Left lung (tissue), 10 donors: ENCODE data around the gene RPEL1. TPM values are rescaled to one million over a fixed set of nuclear protein-coding genes. Genes with fewer than 3 reads are reported as not detected.

Source experiments
- ATAC-seq: fragments of 200-7000 bp; cut with Tn5 transposase; one replicate; pipeline ENCODE4 v1.9.1; 2020; ENCODE audit warnings: moderate library complexity
- DNase-seq, 4 donors: peaks; one replicate each; pipeline ENCODE4 v3.0.0-alpha.2; 2013 to 2020
- H3K27ac ChIP-seq, 2 donors: fragments of 200-600 bp; sonication (generic) in 1 of 2; one replicate each; pipeline versions ENCODE4 v1.5.0 to v1.8.0; 2020 to 2021
- H3K27me3 ChIP-seq, 2 donors: fragments of 200-600 bp; sonication (generic) in 1 of 2; one replicate each; pipeline versions ENCODE4 v1.5.0 to v1.8.0; 2020 to 2021
- H3K36me3 ChIP-seq, 2 donors: fragments of 200-600 bp; sonication (generic) in 1 of 2; one replicate each; pipeline versions ENCODE4 v1.5.0 to v1.8.0; 2020 to 2021
- H3K4me1 ChIP-seq, 2 donors: fragments of 200-600 bp; one replicate each; pipeline ENCODE4 v1.8.0; 2021
- H3K4me3 ChIP-seq, 2 donors: fragments of 200-600 bp; sonication (generic) in 1 of 2; one replicate each; pipeline versions ENCODE4 v1.5.0 to v1.8.0; 2020 to 2021; ENCODE audit warnings: mild to moderate bottlenecking in 1 of 2
- H3K9me3 ChIP-seq, 2 donors: fragments of 200-600 bp; sonication (generic) in 1 of 2; one replicate each; pipeline versions ENCODE4 v1.5.0 to v1.8.0; 2020 to 2021
- CTCF ChIP-seq, 2 donors: fragments of 200-600 bp; sonication (generic) in 1 of 2; IDR thresholded peaks; one replicate each; pipeline versions ENCODE4 v1.5.0 to v1.8.0; 2021; ENCODE audit warnings: antibody characterized with exemption in 2 of 2
- intact Hi-C, 2 donors: fragments of 100-400 bp; cut with DNase I; formaldehyde crosslinking; loops; one replicate each; pipeline versions ENCODE4 v1.11.2 to v1.14.2; 2022
- polyA plus RNA-seq, 6 donors: library from polyadenylated mRNA; unstranded; fragments of 120-200 nt; gene quantifications; one replicate each; pipeline ENCODE4 v1.2.1, GENCODE V29; 2013; ENCODE audit not compliant: insufficient read length in 6 of 6
- total RNA-seq, 2 donors: library from RNA; stranded (reverse); fragmentation: NEBNext Ultra II Directional; extraction: Animal tissue kit (Norgen Biotek cat#: 25700); gene quantifications; one replicate each; pipeline ENCODE4 v1.2.1, GENCODE V29; 2021
- donor health status: DM: no; HTN: yes; CAD: no.
- donor health status: DM: no; HTN: no; CAD: no.

The RPEL1 gene
- total and polyA plus RNA-seq, 8 donors = 0.10 to 0.25 (median 0.13) TPM; not detected in 1

GRCh38 chr10:103235775-103236174, 9.9 kb upstream of the RPEL1 start:
- Histone ChIP-seq H3K27me3 (no peaks in the 10 kb centered on the region), H3K4me3 (no peak overlapping the region), H3K27ac (no peak overlapping the region), H3K4me1 (peaks cover 4 to 51% of the 10 kb centered on the region in 2 donors), H3K36me3 (no peaks in the 10 kb centered on the region), H3K9me3 (no peaks in the 10 kb centered on the region)
- intact Hi-C loops = no loop called here
- TF ChIP-seq CTCF (IDR thresholded peaks at IDR 0.05) = no peak
- no peak for ATAC-seq
- no peak for DNase-seq

- TF ChIP-seq CTCF (IDR thresholded peaks at IDR 0.05) = no peak
- Histone ChIP-seq H3K4me1 (peaks cover 15 to 51% of the 10 kb centered on the region in 2 donors), H3K27ac (peak overlapping the region in 1 of 2 donors; percentile 45), H3K4me3 (no peak overlapping the region), H3K27me3 (no peaks in the 10 kb centered on the region), H3K36me3 (no peaks in the 10 kb centered on the region), H3K9me3 (no peaks in the 10 kb centered on the region)
- intact Hi-C loops = no loop called here
- ATAC-seq (peak; percentile 32), DNase-seq (peak in 1 of 4 donors; percentile 34)
Measured at GRCh38 chr10:103238506-103239252, 7.0 kb upstream of the RPEL1 start.

DNA sequence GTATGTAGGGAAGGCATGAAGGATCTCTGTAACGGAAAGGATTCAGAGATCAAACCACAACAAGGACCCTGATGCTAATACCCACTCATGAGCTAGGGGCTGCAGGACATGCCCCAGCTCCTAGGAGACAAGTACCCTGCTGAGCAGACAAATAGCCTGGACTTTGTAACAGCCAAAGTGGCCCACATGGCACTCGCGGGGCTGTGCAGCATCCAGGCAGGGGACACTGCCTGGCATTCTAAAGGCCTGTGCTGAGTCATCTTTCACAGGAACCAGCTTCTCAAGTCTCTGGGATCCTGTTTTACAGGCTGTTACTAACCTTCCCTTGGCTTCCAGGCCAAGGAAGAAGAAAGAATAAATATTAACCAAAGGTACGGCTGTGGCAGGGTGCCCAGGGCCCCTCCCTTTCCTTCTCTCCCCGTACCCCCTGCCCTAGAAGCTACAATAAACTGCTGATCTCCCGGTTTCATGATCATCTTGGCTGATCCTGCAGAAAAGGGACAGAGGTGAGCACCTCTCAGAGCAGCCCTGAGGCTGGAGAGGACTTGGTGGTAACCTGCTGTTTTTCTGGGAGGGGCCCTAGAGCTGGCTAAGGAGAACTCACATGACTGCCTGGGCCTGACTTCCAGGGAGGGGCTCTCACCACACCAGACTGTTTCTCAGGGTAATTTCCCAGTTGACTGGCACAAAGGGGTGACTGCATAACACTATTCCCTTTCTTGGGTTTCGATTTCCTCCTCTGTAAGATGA, 4.2 kb upstream of the RPEL1 start:
- DNase-seq = peak in 3 of 4 donors; percentile 74 to 82 (median 76)
- peak overlapping the region; percentile 76 to 92 for H3K27ac ChIP-seq
- H3K4me1 ChIP-seq = peaks cover 15 to 54% of the 10 kb centered on the region in 2 donors
- H3K27me3 ChIP-seq = no peaks in the 10 kb centered on the region
- H3K36me3 ChIP-seq = no peaks in the 10 kb centered on the region
- H3K9me3 ChIP-seq = no peaks in the 10 kb centered on the region
- TF ChIP-seq CTCF (IDR thresholded peaks at IDR 0.05) = no peak
- peak overlapping the region in 1 of 2 donors; percentile 5 for H3K4me3 ChIP-seq
- ATAC-seq = peak; percentile 84
- intact Hi-C loops = loop anchor here in 1 of 2 donors (5.0 to 10.0 kb wide), 2 partner anchors 127 to 264 kb away; no protein-coding TSS in a partner anchor

DNA sequence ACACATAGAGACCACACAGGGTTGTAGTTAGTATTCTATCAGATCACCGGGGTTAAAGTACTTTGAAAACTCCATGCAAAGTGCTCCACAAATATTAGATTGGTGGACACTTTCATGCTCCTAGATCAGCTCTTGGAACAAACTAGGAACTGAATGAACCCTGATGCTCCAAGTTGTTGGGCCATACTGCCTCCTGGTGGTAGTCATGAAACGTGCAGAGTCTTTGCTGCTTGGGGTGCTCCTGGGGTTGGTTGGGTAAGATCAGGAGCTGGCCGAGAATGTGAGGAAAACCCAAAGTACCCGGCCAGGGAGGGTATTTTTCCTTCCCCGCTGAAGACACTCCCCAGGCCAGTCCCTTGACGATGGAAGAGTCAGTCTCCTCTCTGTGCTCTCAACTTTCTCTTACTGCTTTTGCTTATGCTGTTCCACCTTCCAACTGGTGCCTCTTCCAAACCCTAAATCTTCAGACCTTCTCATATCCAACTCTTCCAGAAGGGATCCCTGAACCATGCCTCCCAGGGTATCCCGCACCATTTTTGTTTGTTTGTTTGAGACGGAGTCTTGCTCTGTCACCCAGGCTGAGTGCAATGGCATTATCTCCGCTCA, 918 bp upstream of the RPEL1 start:
- Histone ChIP-seq H3K9me3 (no peaks in the 10 kb centered on the region), H3K27me3 (no peaks in the 10 kb centered on the region), H3K27ac (no peak overlapping the region), H3K4me3 (no peak overlapping the region), H3K36me3 (no peaks in the 10 kb centered on the region), H3K4me1 (peaks cover 12 to 33% of the 10 kb centered on the region in 2 donors)
- ATAC-seq (peak; percentile 85), DNase-seq (peak in 3 of 4 donors; percentile 57 to 84 (median 70))
- intact Hi-C loops = loop anchor here in 1 of 2 donors (5.0 to 10.0 kb wide), 2 partner anchors 130 to 267 kb away; no protein-coding TSS in a partner anchor
- TF ChIP-seq CTCF (IDR thresholded peaks at IDR 0.05) = peak; percentile 81 to 93
